NCI-H1092 treated with DMSO at 0.1 percent for 48 hours (cell line): ENCODE measurements around the gene FSTL5.

Experiments used
- DNase-seq: peaks from one replicate; lab custom pipeline; 2025; lab: John Stamatoyannopoulos, UW

FSTL5 gene

GRCh38 chr4:161704040-161704439 lies 459.8 kb downstream of the FSTL5 start:
- no peak for DNase-seq

GRCh38 chr4:161702287-161702686 lies 461.5 kb downstream of the FSTL5 start:
- no peak for DNase-seq

DNA sequence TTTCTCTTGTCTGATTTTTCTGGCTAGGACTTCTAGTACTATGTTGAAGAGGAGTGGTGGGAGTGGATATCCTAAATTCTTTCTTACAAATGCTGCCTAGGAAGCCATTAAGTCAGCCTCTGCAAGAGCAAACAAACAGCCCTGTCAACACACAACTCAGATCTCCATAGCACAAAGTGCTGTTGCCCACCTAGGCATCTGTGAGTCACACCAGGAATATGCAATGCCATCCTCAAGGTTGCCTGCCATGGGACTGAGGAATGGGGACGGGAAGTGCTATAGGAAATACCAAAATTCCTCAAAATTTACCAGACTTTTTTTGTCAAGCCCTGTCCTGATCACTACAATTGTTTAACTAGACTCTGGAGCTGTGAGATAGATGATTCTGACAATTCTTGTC lies 466.9 kb downstream of the FSTL5 start:
- DNase-seq: no peak

DNA sequence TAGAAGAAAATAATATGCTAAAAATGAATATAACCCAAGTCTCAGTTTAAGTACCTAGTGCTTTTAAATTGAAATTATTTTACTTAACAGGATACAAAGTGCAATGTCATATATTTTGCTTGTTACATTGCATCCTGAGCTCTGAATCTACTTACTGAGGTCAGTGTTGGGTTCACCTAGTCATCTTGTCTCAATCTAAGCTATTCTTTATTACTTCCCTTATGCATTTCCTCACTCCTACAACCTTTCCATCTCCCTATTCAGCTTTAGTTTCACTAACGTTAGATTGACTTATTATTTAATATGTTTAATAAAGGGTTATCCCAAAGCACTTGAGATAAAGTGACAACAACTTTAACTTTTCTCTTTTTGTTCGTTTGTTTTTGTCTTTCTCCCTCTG lies 483.7 kb downstream of the FSTL5 start:
- no peak for DNase-seq

GRCh38 chr4:161664740-161665139 lies 499.1 kb downstream of the FSTL5 start:
- no peak for DNase-seq

DNA sequence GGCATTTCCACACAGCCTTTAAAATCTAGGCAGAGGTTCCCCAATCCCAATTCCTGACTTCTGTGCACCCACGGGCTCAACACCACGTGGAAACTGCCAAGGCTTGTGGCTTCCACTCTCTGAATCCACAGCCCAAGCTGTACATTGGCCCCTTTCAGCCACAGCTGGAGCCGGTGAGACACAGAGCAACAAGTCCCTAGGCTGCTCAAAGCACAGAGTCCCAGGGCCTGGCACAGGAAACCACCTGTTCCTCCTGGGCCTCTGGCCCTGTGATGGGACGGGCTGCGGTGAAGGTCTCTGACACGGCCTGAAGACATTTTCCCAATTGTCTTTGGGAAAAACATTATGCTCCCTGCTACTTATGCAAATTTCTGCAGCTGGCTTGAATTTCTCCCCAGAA lies 500.0 kb downstream of the FSTL5 start:
- DNase-seq: no peak

- DNase-seq: no peak
These were observed 505.1 kb downstream of the FSTL5 start for GRCh38 chr4:161658676-161659075.

GRCh38 chr4:161657616-161658015 lies 506.2 kb downstream of the FSTL5 start:
- DNase-seq: no peak

- no peak for DNase-seq
These were observed 507.2 kb downstream of the FSTL5 start for GRCh38 chr4:161656594-161656993.

- no peak for DNase-seq
These were observed 508.7 kb downstream of the FSTL5 start for GRCh38 chr4:161655148-161655547.

DNA sequence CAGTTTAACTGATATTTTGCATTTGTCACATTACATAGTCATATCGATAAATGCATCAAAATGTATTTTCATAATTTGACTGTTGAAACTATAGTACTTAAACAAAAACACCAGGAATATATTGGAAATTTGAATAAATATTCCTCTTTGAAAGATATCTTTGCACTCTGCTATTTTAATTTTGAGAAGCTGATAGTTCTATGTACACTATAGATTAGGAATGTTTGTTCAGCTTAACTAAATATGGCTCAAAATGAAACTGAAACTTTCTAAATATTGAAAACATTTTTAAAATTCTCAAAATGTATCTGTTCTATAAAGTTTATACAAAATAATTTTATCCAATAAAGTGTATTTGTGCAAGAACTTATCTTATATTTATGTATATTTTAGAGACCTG lies 510.1 kb downstream of the FSTL5 start:
- no peak for DNase-seq

- DNase-seq: no peak
These were observed 512.2 kb downstream of the FSTL5 start for GRCh38 chr4:161651586-161651985.

- DNase-seq: no peak
These were observed 513.0 kb downstream of the FSTL5 start for GRCh38 chr4:161650812-161651211.

GRCh38 chr4:161647757-161648156 lies 516.0 kb downstream of the FSTL5 start:
- no peak for DNase-seq

GRCh38 chr4:161642708-161643107 lies 521.1 kb downstream of the FSTL5 start:
- DNase-seq: no peak

- DNase-seq: no peak
These were observed 533.9 kb downstream of the FSTL5 start for GRCh38 chr4:161629694-161630441.

DNA sequence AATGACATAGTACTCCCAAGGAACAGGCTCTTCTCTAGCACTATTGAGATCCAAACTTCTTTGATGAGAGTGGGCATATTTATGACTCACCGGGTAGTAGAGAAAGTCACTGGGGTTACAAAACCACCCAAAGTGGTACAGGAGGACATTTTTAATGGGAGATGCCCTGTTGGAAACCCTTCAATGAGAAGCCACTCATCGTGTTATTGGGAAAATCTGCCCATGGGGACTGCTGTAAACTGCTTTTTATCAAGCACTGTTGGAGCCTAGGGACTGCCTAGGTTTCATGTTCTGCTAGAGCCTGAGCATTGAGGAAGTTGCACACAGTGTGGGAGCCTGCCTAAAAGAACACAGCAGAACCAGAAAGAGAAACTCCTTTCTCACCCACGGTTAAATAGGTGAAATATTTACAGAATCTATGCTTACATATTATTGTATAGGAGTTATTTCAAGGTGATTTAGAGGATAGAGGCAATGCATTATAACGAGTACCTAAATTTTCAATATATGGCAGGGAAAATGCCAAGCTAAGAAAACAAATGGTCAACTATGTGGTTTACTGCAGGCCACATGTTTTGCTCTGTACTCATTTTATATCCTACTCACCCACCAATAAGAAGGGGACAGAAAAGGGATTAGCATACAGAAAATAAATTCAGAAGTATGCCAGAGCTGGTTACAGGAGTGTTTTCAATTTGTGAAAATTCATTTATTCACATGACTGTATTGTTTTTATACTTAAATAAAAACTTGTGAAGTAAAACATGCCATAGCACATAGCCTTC lies 559.1 kb downstream of the FSTL5 start:
- DNase-seq: no peak

DNA sequence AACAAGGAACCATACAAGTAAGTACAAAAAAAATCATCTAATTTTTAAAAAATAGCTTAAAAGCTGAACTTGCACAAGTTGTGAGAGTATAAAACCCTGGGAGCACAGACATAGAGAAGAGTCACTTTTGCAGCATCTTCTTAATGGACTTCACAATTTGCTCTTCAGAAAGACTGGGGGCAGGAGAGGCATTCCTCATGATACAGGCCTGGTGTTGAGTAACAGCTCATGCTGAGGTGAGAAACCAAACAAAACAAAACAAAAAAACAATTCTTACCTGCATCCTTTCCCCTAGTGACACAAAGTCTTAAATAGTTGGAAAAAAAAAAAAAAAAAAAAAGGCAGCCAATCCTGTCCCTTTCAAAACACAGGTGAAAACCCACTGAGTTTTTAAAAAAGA lies 562.8 kb downstream of the FSTL5 start:
- no peak for DNase-seq

DNA sequence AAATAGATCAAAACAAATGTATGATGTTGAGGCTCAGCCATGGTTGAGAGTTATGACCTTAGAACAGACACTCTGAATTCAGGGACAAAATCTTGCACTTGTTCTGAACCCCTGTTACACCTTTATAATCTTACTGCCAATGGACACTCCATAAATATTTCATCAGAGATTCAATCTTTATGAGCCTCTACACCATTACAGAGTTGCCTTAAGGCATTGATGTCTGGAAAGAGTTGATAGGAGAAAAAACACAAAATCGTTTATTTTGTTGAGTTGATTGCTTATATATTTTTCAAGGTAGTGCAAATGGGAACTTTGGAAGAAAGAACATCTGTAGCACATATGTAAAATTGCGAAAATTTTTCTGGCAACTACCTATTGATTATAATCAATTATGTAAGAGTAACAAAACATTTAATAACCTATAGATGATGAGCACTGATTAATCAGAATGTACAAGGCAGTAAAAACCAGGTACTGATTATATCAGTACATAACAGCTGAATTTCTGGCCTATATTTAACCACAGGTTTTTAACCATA lies 568.5 kb downstream of the FSTL5 start:
- no peak for DNase-seq

DNA sequence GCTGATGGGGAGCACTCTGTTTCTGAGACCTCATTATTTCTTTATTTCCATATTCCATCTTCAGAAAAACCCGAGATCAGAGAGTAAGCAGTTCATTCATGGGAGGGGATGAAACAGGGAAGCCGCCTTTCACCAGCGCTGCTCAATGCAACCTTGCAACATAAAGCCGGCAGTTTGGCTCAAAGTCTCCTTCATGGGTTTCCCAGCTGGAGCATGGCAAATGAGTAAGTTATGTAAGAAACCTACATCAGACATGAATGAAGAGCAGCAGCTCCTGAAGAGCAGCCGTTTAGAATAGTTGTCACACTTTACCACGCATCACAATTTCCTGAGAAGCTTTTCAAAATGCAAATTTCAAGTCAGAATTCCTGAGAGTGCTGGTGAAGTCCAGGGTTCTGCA lies 578.8 kb downstream of the FSTL5 start:
- DNase-seq: no peak

- no peak for DNase-seq
These were observed 580.3 kb downstream of the FSTL5 start for GRCh38 chr4:161583549-161583948.

DNA sequence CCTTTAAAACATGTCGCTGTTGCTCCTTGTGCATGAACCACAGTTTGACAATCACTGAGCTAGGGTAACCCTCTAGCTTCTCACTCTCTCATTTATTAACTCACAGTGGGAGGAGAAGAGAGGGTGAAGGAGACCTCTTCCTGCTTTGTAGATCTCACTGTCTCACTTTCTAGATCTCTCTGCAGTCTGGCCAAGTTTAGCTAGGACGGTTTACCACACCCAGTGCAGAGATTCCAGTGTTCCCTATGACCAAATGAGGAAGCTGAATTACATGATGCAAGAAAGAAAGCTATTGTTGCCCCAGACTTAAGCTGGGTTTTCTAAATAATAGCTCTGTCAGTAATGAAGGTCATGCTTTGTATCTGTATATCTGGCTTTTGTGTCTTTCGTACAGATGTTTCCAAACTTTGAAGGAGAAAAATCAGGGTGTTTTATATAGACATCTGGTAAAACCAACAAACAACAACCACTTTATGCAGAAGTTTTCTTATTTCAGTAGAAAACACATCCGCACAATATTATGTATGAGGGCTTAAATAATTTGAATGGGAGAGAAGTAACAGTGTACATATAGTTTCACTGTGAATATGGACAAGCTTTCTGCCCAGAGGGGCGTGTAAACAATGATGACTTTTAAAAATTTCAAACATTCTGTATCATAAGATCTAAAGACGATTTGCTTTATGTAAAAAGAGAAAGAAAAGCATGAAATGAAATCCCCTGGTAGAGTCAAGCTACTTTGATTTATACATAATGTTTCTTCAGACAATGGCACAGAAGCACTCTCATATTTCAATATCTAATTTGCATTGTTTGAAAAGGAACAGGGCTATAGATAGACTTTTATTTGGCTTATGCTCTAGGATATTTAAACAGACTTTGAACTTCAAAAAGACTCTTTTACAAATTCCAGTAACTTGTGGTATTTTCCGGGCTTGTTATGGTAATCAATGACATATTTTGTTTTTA lies 582.3 kb downstream of the FSTL5 start:
- DNase-seq: no peak
